Measurements from ENCODE around the gene CYP26B1.

CYP26B1 gene

GRCh38 chr2:72142570-72143440 lies 4.9 kb downstream of the CYP26B1 start:
- no peak for DNase-seq (ENCODE audit: low read depth in 2 of 3, low spot score in 1 of 3)

DNA sequence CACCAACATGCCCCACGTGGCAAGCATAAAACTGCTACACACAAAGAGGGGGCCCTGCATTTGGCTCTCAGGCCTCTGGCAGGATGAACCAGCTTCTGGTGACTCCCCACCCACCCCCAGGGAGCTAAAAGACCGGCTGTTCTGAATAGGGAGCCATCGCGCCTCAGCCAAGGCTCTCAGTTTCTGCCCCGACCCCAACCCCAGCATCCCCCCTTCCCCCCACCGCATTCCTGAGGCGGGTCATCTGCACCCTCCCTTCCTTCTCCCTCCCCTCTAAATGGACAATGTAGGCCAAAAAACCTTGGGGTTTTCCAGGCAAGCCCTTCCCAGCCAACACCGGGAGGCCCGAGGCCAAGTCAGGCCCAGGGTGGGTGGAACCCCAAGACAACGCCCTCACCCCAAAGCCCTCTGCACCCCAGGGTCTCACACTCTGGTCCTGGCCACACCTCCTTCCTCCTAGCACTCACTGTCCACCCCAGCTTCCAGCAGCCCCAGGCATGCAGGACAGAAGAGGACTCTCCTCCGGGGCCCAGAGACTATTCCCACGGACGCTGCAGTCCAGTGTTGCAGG lies 5.7 kb downstream of the CYP26B1 start:
- no peak for DNase-seq (ENCODE audit: low read depth in 2 of 3, low spot score in 1 of 3)

DNA sequence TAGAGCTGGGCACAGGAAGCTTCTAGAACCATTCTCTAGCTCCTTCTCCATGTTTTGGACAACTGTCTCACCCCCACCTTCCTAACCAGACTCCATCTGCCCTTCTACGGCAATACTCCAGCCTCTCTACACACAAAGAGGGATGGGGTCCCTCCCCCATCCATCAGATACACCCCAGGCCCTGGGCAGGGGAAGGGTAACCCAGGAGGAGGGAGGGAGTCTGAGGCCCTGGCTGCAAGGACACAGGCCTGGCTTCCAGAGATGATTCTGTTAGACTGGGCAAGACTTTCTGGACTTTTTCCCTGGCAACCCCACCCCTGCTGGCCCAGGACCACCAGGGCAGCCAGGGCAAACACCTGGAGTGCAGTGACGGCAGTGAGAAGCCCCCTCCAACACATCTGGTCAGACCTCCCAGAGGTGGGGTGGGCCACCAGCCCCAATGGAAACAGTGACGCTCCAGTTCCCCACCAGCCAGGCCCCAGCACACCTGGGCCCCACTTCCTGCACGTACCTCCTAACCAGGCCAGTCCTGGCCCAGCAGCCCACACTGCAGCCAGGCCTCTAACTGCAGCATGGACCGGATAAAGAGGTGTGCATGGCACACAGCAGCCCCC lies 6.5 kb downstream of the CYP26B1 start:
- no peak for DNase-seq (ENCODE audit: low read depth in 2 of 3, low spot score in 1 of 3)

DNA sequence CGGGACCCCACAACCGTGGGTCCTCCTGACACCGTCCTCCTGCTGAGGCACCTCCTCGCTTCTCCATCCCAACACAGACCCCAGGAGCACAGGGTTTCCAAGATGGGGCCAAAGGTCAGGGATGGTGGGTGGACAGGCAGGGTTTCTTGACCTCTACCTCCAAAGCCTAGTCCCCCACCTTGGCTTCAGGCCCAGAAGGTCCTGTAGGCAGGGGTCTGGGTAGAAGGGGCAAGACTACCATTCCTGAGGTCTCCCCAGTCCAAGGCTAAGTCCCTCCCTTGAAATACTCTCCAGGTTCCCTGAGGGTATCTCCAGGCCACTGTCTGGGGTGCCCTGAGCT lies 7.1 kb downstream of the CYP26B1 start:
- no peak for DNase-seq (ENCODE audit: low read depth in 2 of 3, low spot score in 1 of 3)

- no peak for DNase-seq (ENCODE audit: low read depth in 2 of 3, low spot score in 1 of 3)
These were observed 7.6 kb downstream of the CYP26B1 start for GRCh38 chr2:72139874-72140620.

- no peak for DNase-seq (ENCODE audit: low read depth in 2 of 3, low spot score in 1 of 3)
These were observed 8.2 kb downstream of the CYP26B1 start for GRCh38 chr2:72139471-72139873.

- no peak for DNase-seq (ENCODE audit: low read depth in 2 of 3, low spot score in 1 of 3)
These were observed 8.7 kb downstream of the CYP26B1 start for GRCh38 chr2:72138921-72139381.

DNA sequence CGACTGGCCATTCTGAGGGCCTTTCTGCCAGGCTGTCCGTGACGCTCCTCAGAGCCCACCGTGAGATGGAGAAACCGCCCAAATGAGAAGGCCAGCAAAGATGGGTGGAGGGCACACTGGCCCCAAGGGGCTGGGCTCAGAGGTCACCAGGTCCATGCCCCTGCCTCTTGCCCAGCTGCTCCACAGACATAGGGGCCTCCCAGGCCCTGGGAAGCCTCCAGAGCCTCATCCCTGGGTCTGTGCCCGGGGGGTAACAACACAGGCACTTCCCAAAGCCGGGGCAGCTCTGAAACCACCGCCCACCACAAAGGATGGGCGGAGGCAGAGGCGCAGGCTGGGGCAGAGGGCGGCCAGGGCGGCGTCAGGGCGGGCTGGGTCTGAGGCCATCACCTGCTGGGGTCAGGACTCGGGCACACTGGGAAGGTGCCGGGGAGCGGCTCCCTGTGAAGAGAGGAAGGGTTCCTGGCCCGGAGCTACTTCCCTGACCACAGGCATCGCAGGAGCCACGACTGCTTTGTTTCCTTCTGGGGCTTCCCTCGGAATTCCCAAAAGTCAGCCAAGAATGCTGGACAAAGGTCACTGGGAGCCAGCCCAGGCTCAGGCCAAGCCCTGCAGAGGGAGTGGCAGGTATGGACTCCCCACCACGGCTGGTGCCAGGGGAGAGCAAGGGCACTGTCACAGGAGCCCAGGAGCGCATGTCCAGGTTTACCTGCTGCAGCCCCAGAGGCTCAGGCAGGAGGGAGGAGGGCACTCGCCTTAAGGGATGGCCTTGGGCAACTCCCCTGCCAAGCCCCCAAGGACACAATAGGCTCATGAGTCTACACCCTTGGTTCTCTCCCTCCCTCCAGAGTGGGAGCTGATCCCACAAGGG lies 9.4 kb downstream of the CYP26B1 start:
- DNase-seq (ENCODE audit: low read depth in 2 of 3, low spot score in 1 of 3): no peak

DNA sequence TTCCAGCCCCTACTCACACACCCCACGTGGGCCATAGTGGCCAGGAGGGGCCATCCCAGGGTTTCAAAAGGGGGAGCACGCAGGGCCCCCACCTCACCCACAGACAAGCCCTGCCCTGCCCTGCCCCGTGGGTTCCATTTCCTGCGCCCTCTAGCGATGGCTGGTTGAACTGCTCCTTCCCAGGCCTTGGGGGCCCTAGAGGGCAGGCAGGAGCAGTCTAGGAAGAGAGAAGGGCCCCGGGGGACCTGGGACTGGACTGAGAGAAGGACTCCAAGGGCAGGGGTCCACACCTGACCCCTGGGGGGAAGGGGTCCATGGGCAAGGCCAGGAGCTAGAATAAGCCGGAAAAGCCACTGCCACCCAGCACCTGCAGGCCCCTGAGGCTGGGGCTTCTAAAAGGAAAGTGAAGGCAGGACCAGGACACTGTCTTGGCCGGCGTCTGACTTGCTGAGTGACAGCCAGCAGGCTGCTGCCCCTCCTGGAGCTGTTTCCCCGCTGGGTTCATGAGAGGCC lies 10.1 kb downstream of the CYP26B1 start:
- DNase-seq (ENCODE audit: low read depth in 2 of 3, low spot score in 1 of 3): peak; percentile 40 to 68 (median 58)

- no peak for DNase-seq (ENCODE audit: low read depth in 2 of 3, low spot score in 1 of 3)
These were observed 10.6 kb downstream of the CYP26B1 start for GRCh38 chr2:72136933-72137497.

- no peak for DNase-seq (ENCODE audit: low read depth in 2 of 3, low spot score in 1 of 3)
These were observed 11.3 kb downstream of the CYP26B1 start for GRCh38 chr2:72136331-72136730.

DNA sequence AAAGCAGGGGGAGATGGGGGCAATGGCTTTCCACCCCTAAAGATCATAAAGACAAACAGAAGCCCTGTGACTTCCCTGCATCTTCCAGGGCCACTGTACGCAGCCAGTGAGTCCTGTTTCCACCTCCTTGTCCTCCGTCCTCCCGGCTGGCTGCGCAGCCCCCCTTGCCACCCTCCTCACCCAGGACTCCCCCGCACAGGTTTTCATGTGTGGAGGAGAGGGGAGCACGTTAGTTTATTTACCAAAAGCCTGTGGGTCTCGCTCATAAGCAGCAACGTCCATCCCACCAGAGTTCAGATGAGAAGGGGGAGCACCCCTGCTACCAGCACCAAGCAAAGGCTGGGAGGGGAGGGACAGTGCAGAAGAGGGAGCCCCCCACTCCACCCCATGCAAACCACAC lies 11.7 kb downstream of the CYP26B1 start:
- no peak for DNase-seq (ENCODE audit: low read depth in 2 of 3, low spot score in 1 of 3)

- no peak for DNase-seq (ENCODE audit: low read depth in 2 of 3, low spot score in 1 of 3)
These were observed 12.5 kb downstream of the CYP26B1 start for GRCh38 chr2:72134997-72135800.

DNA sequence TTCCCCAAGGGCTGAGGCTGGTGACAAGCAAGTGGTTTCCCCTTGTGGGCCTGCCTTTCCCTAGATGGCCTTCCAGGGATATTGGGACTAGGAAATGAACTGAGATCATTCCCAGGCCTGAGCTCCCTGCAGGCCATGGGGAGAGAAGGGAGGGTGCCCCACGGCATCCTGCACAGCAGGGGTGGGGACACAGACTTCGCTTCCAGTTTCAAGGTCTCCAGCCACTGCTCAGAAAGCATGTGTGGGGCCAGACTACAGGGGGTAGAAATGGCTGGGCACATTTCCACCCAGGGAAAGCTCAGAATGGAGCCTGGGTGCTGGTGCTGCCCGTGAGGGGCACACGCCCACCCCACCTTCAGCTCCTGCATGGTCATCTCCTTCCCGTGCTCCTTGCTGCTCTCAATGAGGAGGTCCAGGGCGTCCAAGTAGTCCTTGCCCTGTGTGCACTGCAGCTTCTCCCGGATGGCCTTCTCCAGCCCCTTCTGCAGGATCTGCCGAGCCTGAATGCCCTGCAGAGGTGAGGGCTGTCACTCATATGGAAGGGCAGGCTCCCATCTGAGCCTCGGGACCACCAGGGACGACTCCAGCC lies 13.2 kb downstream of the CYP26B1 start:
- no peak for DNase-seq (ENCODE audit: low read depth in 2 of 3, low spot score in 1 of 3)

DNA sequence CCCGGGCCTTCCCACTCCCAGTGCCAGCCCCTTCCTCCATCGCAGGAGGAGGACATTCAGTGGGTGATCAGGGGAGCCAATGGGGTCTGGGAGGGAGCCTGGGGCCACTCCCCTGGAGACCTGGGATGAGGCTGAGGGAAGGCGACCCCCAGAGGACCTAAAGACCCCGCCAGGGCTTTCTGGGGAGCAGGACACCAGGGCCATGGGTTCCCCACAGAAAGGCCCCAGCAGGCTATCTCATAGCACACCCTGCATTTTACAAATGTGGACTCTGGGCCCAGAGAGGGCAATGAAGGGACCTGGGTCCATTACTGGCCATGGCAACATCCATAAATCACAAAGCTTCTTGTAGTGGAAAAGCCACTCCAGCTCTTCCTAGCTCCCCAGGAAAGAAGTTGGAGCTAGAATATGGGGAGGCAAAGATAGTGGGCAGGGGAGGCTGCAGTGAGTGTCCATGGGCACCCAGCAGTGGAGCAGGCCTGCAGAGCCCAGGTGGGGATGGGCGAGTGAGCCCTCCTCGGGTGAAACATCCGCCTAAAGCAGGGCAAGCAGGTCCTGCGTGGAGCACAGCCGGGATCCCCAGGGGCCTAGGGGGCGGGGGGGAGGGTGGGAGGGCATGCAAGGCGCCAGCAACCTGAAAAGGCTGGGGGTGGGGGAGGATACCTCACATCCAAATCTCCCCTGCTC lies 13.8 kb downstream of the CYP26B1 start:
- DNase-seq (ENCODE audit: low read depth in 2 of 3, low spot score in 1 of 3): no peak

DNA sequence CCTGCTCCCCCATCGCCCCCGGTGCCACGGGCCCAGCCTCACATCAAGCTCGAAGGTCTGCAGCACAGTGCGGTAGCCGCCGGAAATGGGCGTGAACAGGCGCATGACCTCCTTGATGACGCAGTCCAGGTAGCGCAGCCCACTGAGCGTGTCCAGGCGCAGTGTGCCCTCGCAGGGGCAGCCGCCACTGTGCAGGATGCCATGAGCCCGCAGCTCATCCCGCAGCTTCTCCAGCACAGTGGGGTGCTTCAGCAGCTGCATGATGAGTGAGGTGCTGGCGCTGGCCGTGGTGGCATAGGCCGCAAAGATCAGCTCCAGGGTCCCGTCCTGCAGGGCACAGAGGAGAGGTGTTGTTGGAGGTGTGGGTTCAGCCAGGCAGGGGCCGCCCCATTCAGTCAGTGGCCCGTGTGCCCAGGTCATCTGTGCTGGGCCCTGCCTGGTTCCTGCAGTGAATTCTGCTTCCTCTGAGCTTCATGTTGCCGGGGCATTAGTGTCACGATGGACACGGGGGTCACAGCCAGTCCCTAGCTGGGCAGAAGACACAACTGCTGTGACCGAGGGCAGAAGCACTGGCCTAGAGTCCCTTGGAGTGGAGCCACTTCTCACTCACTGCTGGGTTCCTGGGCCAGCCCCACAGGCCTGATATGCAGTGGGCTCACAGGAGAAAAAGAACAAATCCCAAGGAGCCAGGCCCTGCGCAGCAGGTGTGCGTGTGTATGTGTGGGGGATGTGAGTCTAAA lies 14.5 kb downstream of the CYP26B1 start:
- no peak for DNase-seq (ENCODE audit: low read depth in 2 of 3, low spot score in 1 of 3)

Measured in stimulated activated CD4-positive, alpha-beta T cell treated with anti-CD3 and anti-CD28 coated beads, Interleukin-12 subunit alpha, Interleukin-12 subunit beta, amount 100 ng/mL, for 48 hours (primary cell).